GM21723 (cell line): ENCODE results near the gene CDC123.
"Not testable (repeated sequence)": the region's sequence is repeated elsewhere in the genome, so short reads cannot be mapped to it uniquely, and the experiment has no call there.

Experiments used
- ATAC-seq: cut with Tn5 transposase; IDR thresholded peaks from one replicate; pipeline ENCODE4 v1.9.1; 2021; ENCODE audit warnings: mild to moderate bottlenecking, moderate library complexity; ENCODE audit not compliant: unreplicated experiment

Gene CDC123

GRCh38 chr10:12195603-12196506 is at the start of gene CDC123, which contains the start of gene NUDT5:
CDC123 (plus strand) TSS chr10:12196188; CDS start chr10:12196246, 58 bp downstream.
NUDT5 (minus strand) TSS chr10:12195891; CDS start chr10:12186291, 9,600 bp downstream.
- peak; percentile 88 for ATAC-seq

- ATAC-seq: no peak
Observed at GRCh38 chr10:12150163-12150562, 45.8 kb upstream of the CDC123 start.

GRCh38 chr10:12154516-12154915 is 41.5 kb upstream of the CDC123 start:
- ATAC-seq: no peak

GRCh38 chr10:12156367-12157123 is 39.4 kb upstream of the CDC123 start:
- ATAC-seq: no peak

- ATAC-seq: no peak
Observed at GRCh38 chr10:12158111-12158510, 37.9 kb upstream of the CDC123 start.

GRCh38 chr10:12160664-12161063 is 35.3 kb upstream of the CDC123 start:
- no peak for ATAC-seq

GRCh38 chr10:12162927-12163326 is 33.1 kb upstream of the CDC123 start:
- ATAC-seq: no peak

GRCh38 chr10:12164085-12164484 is 31.9 kb upstream of the CDC123 start:
- ATAC-seq: no peak

GRCh38 chr10:12165036-12165435 is 31.0 kb upstream of the CDC123 start:
- no peak for ATAC-seq

- no peak for ATAC-seq
Observed at GRCh38 chr10:12165999-12166775, 29.8 kb upstream of the CDC123 start.

- not testable (repeated sequence) for ATAC-seq
Observed at GRCh38 chr10:12171512-12171911, 24.5 kb upstream of the CDC123 start.

- no peak for ATAC-seq
Observed at GRCh38 chr10:12177642-12178041, 18.3 kb upstream of the CDC123 start.

- ATAC-seq: no peak
Observed at GRCh38 chr10:12179606-12180170, 16.3 kb upstream of the CDC123 start.

- no peak for ATAC-seq
Observed at GRCh38 chr10:12180221-12180974, 15.6 kb upstream of the CDC123 start.

GRCh38 chr10:12181065-12181775 is 14.8 kb upstream of the CDC123 start:
- peak; percentile 93 for ATAC-seq

GRCh38 chr10:12184165-12184564 is 11.8 kb upstream of the CDC123 start:
- no peak for ATAC-seq

GRCh38 chr10:12186323-12186722 is 9.7 kb upstream of the CDC123 start:
- ATAC-seq: no peak

GRCh38 chr10:12187321-12187905 is 8.6 kb upstream of the CDC123 start:
- no peak for ATAC-seq

- no peak for ATAC-seq
Observed at GRCh38 chr10:12188656-12189055, 7.3 kb upstream of the CDC123 start.
